MCF 10A (cell line): ENCODE measurements around the gene CTDSP2. TPM values are rescaled to one million over a fixed set of nuclear protein-coding genes. Genes with fewer than 3 reads are reported as not detected.

Source experiments
- BruUV-seq: library from RNA; stranded (reverse); fragments of 400-500 nt; replicated peaks from 2 replicates; lab custom pipeline; 2021; lab: Mats Ljungman, UMichigan
- CTCF ChIA-PET: fragments of 300-600 bp; sonication (Branson Sonifier 250); formaldehyde crosslinking; extraction: SDS; loops from one replicate; lab custom pipeline; 2021; ENCODE audit warnings: antibody characterized with exemption, inconsistent platforms; lab: Yijun Ruan, JAX
- POLR2A ChIA-PET: fragments of 300-600, 350-650 bp; sonication (Branson Sonifier 250); formaldehyde crosslinking; extraction: SDS; loops from one replicate; lab custom pipeline; 2020; ENCODE audit warnings: antibody characterized with exemption, inconsistent platforms; lab: Yijun Ruan, JAX
- DNase-seq: peaks from one replicate; pipeline ENCODE4 v3.0.0-alpha.2; 2018; ENCODE audit not compliant: unreplicated experiment
- H3K27ac Mint-ChIP-seq: one replicate; pipeline ENCODE4 v1.8.0; 2022; ENCODE audit warnings: mild to moderate bottlenecking, low read depth, mixed read lengths; ENCODE audit not compliant: unreplicated experiment
- H3K27me3 Mint-ChIP-seq: one replicate; pipeline ENCODE4 v1.8.0; 2022; ENCODE audit warnings: mixed read lengths; ENCODE audit not compliant: insufficient read depth, unreplicated experiment
- H3K36me3 Mint-ChIP-seq: one replicate; pipeline ENCODE4 v1.8.0; 2022; ENCODE audit warnings: mild to moderate bottlenecking, moderate library complexity, mixed read lengths; ENCODE audit not compliant: insufficient read depth, unreplicated experiment
- H3K4me1 Mint-ChIP-seq: one replicate; pipeline ENCODE4 v1.8.0; 2022; ENCODE audit warnings: mixed read lengths; ENCODE audit not compliant: insufficient read depth, unreplicated experiment
- H3K4me3 Mint-ChIP-seq: one replicate; pipeline ENCODE4 v1.8.0; 2022; ENCODE audit warnings: mild to moderate bottlenecking, moderate library complexity, mixed read lengths; ENCODE audit not compliant: unreplicated experiment
- H3K9me3 Mint-ChIP-seq: one replicate; pipeline ENCODE4 v1.8.0; 2022; ENCODE audit warnings: mixed read lengths; ENCODE audit not compliant: unreplicated experiment
- intact Hi-C: fragments of 100-400 bp; cut with micrococcal nuclease; formaldehyde crosslinking; loops from 2 replicates; pipeline ENCODE4 v1.14.1; 2022
- total RNA-seq: library from RNA; stranded (reverse); gene quantifications from 2 replicates; pipeline ENCODE4 v1.2.3, GENCODE V29; 2022
- TF ChIP-seq, protein P1 (sequence below): fragments of 200-600 bp; IDR thresholded peaks from one replicate; pipeline ENCODE4 v1.8.0; 2022; ENCODE audit warnings: antibody characterized with exemption, mild to moderate bottlenecking; ENCODE audit not compliant: unreplicated experiment

CTDSP2 gene
- total RNA-seq, 1 experiment from 2014 or later, result 73.4 TPM

DNA sequence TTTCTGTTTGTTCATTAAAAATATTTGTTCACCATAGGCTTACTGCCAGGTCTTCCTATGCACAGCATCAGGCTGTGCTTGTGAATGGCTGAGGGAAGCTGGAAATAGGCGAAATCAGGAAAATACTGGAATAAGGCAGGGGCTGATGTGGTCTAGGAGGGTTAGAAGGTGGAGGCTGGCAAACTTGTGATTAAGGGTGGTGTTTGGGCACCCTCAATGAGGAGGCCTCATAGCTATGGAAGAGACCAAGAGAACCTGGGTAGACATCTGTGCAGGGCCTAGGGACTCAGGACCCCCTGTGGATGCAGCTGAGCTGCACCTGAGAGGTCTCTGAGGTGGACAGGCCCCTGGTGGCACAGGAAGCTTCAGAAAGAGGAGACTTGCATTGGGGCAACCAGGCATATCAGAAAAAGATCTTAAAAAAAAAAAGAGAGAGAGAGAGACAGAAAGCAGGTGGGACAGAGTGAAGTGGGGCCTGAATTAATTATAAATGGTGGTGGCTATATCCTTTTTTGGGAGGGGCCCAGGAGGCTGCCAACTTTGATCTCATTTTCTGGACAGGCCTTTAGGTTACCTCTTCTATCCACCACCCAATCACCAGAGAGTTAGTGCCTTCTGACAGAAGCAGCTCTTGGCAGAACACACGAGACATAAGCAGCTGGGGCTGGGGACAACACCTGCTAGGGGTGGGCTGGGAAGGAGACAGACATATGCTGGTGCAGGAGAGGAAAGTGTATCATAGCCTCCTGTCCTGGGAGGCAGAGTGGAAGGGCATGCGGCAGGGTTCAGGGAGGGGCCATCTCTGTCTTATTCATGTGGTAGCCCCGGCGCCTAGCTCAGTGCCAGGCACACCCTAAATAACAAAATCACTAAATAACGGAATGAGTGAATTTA lies 48.1 kb upstream of the CTDSP2 start:
- Mint-ChIP-seq H3K27ac (peak overlapping the region; percentile 70), H3K27me3 (no peaks in the 10 kb centered on the region), H3K4me3 (no peak overlapping the region), H3K36me3 (no peaks in the 10 kb centered on the region), H3K4me1 (peaks cover 68% of the 10 kb centered on the region), H3K9me3 (no peaks in the 10 kb centered on the region)
- no TSS peak for BruUV-seq
- POLR2A ChIA-PET, result interaction anchor here (1.0 to 8.7 kb wide), 6 partner anchors 10 to 70 kb away, joined by 3 to 167 read pairs (median 10); partner anchors contain the start of gene CTDSP2
- no peak for DNase-seq
- CTCF ChIA-PET, result interaction anchor here (0.7 to 8.0 kb wide), 11 partner anchors 9 to 169 kb away, joined by 3 to 89 read pairs (median 3); partner anchors contain the start of gene CTDSP2
- TF ChIP-seq, protein P1, sequence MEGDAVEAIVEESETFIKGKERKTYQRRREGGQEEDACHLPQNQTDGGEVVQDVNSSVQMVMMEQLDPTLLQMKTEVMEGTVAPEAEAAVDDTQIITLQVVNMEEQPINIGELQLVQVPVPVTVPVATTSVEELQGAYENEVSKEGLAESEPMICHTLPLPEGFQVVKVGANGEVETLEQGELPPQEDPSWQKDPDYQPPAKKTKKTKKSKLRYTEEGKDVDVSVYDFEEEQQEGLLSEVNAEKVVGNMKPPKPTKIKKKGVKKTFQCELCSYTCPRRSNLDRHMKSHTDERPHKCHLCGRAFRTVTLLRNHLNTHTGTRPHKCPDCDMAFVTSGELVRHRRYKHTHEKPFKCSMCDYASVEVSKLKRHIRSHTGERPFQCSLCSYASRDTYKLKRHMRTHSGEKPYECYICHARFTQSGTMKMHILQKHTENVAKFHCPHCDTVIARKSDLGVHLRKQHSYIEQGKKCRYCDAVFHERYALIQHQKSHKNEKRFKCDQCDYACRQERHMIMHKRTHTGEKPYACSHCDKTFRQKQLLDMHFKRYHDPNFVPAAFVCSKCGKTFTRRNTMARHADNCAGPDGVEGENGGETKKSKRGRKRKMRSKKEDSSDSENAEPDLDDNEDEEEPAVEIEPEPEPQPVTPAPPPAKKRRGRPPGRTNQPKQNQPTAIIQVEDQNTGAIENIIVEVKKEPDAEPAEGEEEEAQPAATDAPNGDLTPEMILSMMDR, result no peak
- intact Hi-C loops, result no loop called here

DNA sequence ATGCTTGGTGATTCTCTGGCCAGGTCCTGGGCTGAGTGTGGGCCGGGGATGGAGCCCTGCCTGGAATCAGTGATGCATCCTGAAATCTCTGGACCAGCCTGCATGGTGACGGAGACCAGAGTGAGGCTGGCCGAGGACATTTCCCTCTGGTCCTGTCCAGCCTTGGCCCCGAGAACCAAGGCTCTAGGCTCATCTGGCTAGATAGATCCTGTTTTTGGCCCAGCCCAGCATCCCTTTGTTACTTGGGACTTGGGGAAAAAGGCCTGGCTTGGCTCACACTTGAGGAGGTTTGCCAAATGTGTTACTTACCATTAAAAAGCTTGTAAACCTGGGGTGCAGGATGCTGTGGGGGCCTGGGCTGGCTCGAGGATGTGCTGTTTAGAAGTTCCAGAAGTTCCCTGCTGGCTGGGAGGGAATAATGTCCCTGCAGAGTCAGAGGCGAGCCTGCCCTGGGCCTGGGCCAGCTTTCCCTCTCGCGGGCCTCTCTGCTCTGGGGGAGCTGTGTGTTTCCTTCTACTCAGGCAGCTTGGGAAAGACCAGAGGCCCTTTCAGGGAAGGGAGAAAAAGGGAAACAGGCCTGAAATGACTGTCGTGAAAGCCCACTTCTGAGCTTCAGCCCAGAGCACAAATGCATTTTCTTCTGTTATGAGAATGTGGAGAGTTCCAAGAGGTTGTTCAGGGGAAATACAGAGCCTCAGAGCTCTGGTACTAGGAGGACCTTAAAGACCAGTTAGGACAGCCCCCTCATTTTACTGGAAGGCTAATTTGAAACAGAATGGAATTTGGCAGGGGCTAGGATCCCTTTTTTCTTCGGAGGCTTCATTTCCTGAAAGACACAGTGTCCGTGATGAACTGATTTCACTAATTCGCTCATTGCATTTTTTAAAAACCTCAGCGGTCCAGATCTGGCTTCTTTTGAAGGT lies 47.2 kb upstream of the CTDSP2 start:
- ChIA-PET CTCF (interaction anchor here (0.6 to 8.0 kb wide), 9 partner anchors 10 to 1374 kb away, joined by 3 to 89 read pairs (median 3); partner anchors contain the start of gene CTDSP2), POLR2A (interaction anchor here (0.6 to 8.7 kb wide), 4 partner anchors 29 to 122 kb away, joined by 3 to 167 read pairs (median 10); partner anchors contain the start of genes CTDSP2, EEF1AKMT3 and METTL1)
- Mint-ChIP-seq H3K27ac (peak overlapping the region; percentile 70), H3K36me3 (no peaks in the 10 kb centered on the region), H3K4me1 (peaks cover 66% of the 10 kb centered on the region), H3K9me3 (no peaks in the 10 kb centered on the region), H3K27me3 (no peaks in the 10 kb centered on the region), H3K4me3 (peak overlapping the region; percentile 23)
- intact Hi-C loops, result no loop called here
- peak; percentile 54 for DNase-seq
- no TSS peak for BruUV-seq
- TF ChIP-seq, protein P1, result no peak

DNA sequence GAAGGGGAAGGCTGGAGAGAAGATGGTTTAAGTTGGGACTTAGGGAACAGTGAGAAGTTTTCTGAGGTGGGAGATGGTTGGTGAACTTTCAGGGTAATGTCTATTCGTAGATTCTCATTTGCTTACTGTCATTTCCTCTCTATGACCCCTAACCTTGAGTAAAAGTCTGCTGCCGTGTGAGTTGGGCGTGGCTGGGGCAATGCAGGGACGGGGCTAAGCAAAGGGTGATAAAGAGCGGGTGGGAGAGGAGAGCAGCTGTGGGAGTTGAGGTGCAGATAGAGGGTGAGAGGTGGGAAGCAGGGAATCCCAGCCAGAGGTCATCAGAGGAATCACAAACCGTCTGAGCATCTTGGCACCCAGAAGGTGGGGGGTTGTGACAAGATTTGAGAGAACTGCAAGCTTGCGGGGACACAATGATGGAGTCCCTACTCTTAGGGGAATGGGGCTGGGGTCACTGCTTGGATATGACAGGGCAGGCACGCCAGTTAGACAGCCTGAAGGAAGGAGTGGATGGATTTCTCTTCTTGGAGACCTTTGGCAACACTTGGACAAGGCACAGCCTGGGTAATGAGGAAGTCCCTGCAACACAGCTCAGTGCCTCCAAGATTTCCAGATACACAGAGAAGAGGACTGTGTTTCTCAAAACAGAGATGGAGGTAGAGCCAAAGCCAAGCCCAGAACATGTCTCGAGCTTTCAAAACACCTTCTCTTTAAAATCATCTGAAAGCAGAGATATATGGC lies 45.9 kb upstream of the CTDSP2 start:
- no peak overlapping the region for H3K4me3 Mint-ChIP-seq
- H3K27ac Mint-ChIP-seq, result peak overlapping the region; percentile 18
- ChIA-PET CTCF (interaction anchor here (5.4 to 8.0 kb wide), 2 partner anchors 12 to 48 kb away, joined by 41 to 71 read pairs; partner anchors contain the start of gene CTDSP2), POLR2A (interaction anchor here (2.1 to 8.7 kb wide), 2 partner anchors 48 to 56 kb away, joined by 5 to 167 read pairs; partner anchors contain the start of gene CTDSP2)
- no peaks in the 10 kb centered on the region for H3K36me3 Mint-ChIP-seq
- peaks cover 65% of the 10 kb centered on the region for H3K4me1 Mint-ChIP-seq
- TF ChIP-seq, protein P1, result no peak
- no TSS peak for BruUV-seq
- H3K27me3 Mint-ChIP-seq, result no peaks in the 10 kb centered on the region
- no peaks in the 10 kb centered on the region for H3K9me3 Mint-ChIP-seq
- DNase-seq, result no peak
- intact Hi-C loops, result no loop called here
